Adipocyte (in vitro differentiated cells): ENCODE measurements around the gene NPC1.

ENCODE experiments used
- DNase-seq: peaks from one replicate; pipeline ENCODE4 v3.0.0-alpha.2; 2015; ENCODE audit warnings: low read depth
- H3K27me3 ChIP-seq: replicated peaks from 2 replicates; pipeline ENCODE4 v1.7.0; 2013; ENCODE audit warnings: mild to moderate bottlenecking, low read length, moderate library complexity; ENCODE audit not compliant: control insufficient read depth, insufficient read depth
- H3K36me3 ChIP-seq: 2 replicates; pipeline ENCODE4 v1.7.0; 2013; ENCODE audit warnings: low read length, mild to moderate bottlenecking, moderate library complexity; ENCODE audit not compliant: control insufficient read depth, insufficient read depth, severe bottlenecking
- H3K4me1 ChIP-seq: 2 replicates; pipeline ENCODE4 v1.7.0; 2013; ENCODE audit warnings: mild to moderate bottlenecking, low read length, moderate library complexity; ENCODE audit not compliant: control insufficient read depth, insufficient read depth
- H3K4me3 ChIP-seq: 2 replicates; pipeline ENCODE4 v1.7.0; 2013; ENCODE audit warnings: mild to moderate bottlenecking, low read length, moderate library complexity
- H3K9ac ChIP-seq: 2 replicates; pipeline ENCODE4 v1.7.0; 2013; ENCODE audit warnings: mild to moderate bottlenecking, low read length, moderate library complexity
- H3K9me3 ChIP-seq: 2 replicates; pipeline ENCODE4 v1.7.0; 2013; ENCODE audit warnings: mild to moderate bottlenecking, low read length, moderate library complexity; ENCODE audit not compliant: control insufficient read depth

NPC1 gene

GRCh38 chr18:23586249-23587196 lies at the start of gene NPC1:
NPC1 (minus strand) TSS chr18:23586506; CDS start chr18:23586343, 163 bp downstream.
- H3K27me3 ChIP-seq = no peaks in the 10 kb centered on the region
- H3K4me1 ChIP-seq = peaks cover 41% of the 10 kb centered on the region
- DNase-seq = peak; percentile 98
- peak within 1 kb of the TSS; percentile 99 for H3K9ac ChIP-seq
- no peaks in the 10 kb centered on the region for H3K9me3 ChIP-seq
- peak within 1 kb of the TSS; percentile 91 for H3K4me3 ChIP-seq
- H3K36me3 ChIP-seq = no peaks in the 10 kb centered on the region

GRCh38 chr18:23636071-23636399 lies 49.7 kb upstream of the NPC1 start:
- Histone ChIP-seq H3K4me1 (peaks cover 4% of the 10 kb centered on the region), H3K4me3 (no peak overlapping the region), H3K27me3 (no peaks in the 10 kb centered on the region), H3K9me3 (no peaks in the 10 kb centered on the region), H3K36me3 (no peaks in the 10 kb centered on the region), H3K9ac (no peak overlapping the region)
- no peak for DNase-seq

- Histone ChIP-seq H3K36me3 (no peaks in the 10 kb centered on the region), H3K9me3 (no peaks in the 10 kb centered on the region), H3K9ac (no peak overlapping the region), H3K4me3 (no peak overlapping the region), H3K27me3 (no peaks in the 10 kb centered on the region), H3K4me1 (peaks cover 4% of the 10 kb centered on the region)
- DNase-seq = no peak
Measured at GRCh38 chr18:23635283-23636070, 49.2 kb upstream of the NPC1 start.

- Histone ChIP-seq H3K27me3 (no peaks in the 10 kb centered on the region), H3K36me3 (no peaks in the 10 kb centered on the region), H3K9me3 (no peaks in the 10 kb centered on the region), H3K4me1 (peaks cover 4% of the 10 kb centered on the region), H3K9ac (no peak overlapping the region), H3K4me3 (no peak overlapping the region)
- DNase-seq = no peak
Measured at GRCh38 chr18:23634692-23635091, 48.4 kb upstream of the NPC1 start.

- Histone ChIP-seq H3K4me3 (no peak overlapping the region), H3K36me3 (no peaks in the 10 kb centered on the region), H3K9me3 (no peaks in the 10 kb centered on the region), H3K4me1 (peaks cover 4% of the 10 kb centered on the region), H3K27me3 (no peaks in the 10 kb centered on the region), H3K9ac (no peak overlapping the region)
- DNase-seq = no peak
Measured at GRCh38 chr18:23632615-23633014, 46.3 kb upstream of the NPC1 start.

GRCh38 chr18:23631746-23632145 lies 45.4 kb upstream of the NPC1 start:
- Histone ChIP-seq H3K27me3 (no peaks in the 10 kb centered on the region), H3K4me1 (peaks cover 11% of the 10 kb centered on the region), H3K9me3 (no peaks in the 10 kb centered on the region), H3K9ac (no peak overlapping the region), H3K4me3 (peak overlapping the region; percentile 35), H3K36me3 (no peaks in the 10 kb centered on the region)
- DNase-seq = no peak

GRCh38 chr18:23631312-23631711 lies 45.0 kb upstream of the NPC1 start:
- Histone ChIP-seq H3K4me1 (peaks cover 11% of the 10 kb centered on the region), H3K36me3 (no peaks in the 10 kb centered on the region), H3K27me3 (no peaks in the 10 kb centered on the region), H3K9ac (no peak overlapping the region), H3K9me3 (no peaks in the 10 kb centered on the region), H3K4me3 (peak overlapping the region; percentile 35)
- DNase-seq = no peak

- H3K27me3 ChIP-seq = no peaks in the 10 kb centered on the region
- H3K9ac ChIP-seq = no peak overlapping the region
- no peaks in the 10 kb centered on the region for H3K36me3 ChIP-seq
- no peaks in the 10 kb centered on the region for H3K9me3 ChIP-seq
- H3K4me3 ChIP-seq = no peak overlapping the region
- no peak for DNase-seq
- H3K4me1 ChIP-seq = peaks cover 11% of the 10 kb centered on the region
Measured at GRCh38 chr18:23629444-23629946, 43.2 kb upstream of the NPC1 start.

- no peak for DNase-seq
- Histone ChIP-seq H3K36me3 (no peaks in the 10 kb centered on the region), H3K9me3 (no peaks in the 10 kb centered on the region), H3K9ac (no peak overlapping the region), H3K27me3 (no peaks in the 10 kb centered on the region), H3K4me1 (peaks cover 11% of the 10 kb centered on the region), H3K4me3 (no peak overlapping the region)
Measured at GRCh38 chr18:23627970-23628369, 41.7 kb upstream of the NPC1 start.

GRCh38 chr18:23627321-23627720 lies 41.0 kb upstream of the NPC1 start:
- peaks cover 11% of the 10 kb centered on the region for H3K4me1 ChIP-seq
- peak; percentile 91 for DNase-seq
- no peaks in the 10 kb centered on the region for H3K27me3 ChIP-seq
- no peaks in the 10 kb centered on the region for H3K36me3 ChIP-seq
- H3K9ac ChIP-seq = no peak overlapping the region
- H3K9me3 ChIP-seq = no peaks in the 10 kb centered on the region
- H3K4me3 ChIP-seq = no peak overlapping the region
